Thymus (tissue), 11 donors: ENCODE results near the gene SLC5A4. TPM values are rescaled to one million over a fixed set of nuclear protein-coding genes. Genes with fewer than 3 reads are reported as not detected.
A peak's percentile ranks its signal among the peaks of the same experiment; 100 is the strongest.

Experiments
- DNase-seq, 9 donors: peaks; one replicate each; pipeline ENCODE4 v3.0.0-alpha.2; 2013; ENCODE audit warnings: low spot score in 9 of 9, low read depth in 6 of 9, missing footprints in 1 of 9
- H3K27ac ChIP-seq, 2 donors: one replicate each; pipeline ENCODE4 v1.5.1; 2013; ENCODE audit warnings: control low read depth in 1 of 2, low read depth in 1 of 2, low read length in 1 of 2, mild to moderate bottlenecking in 1 of 2, moderate library complexity in 1 of 2
- H3K27me3 ChIP-seq, 2 donors: one replicate each; pipeline ENCODE4 v1.5.1; 2013; ENCODE audit warnings: low read length in 1 of 2; ENCODE audit not compliant: control insufficient read depth in 2 of 2, insufficient read depth in 1 of 2
- H3K36me3 ChIP-seq, 2 donors: one replicate each; pipeline ENCODE4 v1.5.1; 2013; ENCODE audit warnings: low read length in 1 of 2, mild to moderate bottlenecking in 1 of 2, moderate library complexity in 1 of 2; ENCODE audit not compliant: control insufficient read depth in 2 of 2, insufficient read depth in 2 of 2
- H3K4me1 ChIP-seq, 2 donors: one replicate each; pipeline ENCODE4 v1.5.1; 2013; ENCODE audit warnings: low read length in 2 of 2; ENCODE audit not compliant: control insufficient read depth in 2 of 2, insufficient read depth in 2 of 2
- H3K4me3 ChIP-seq, 2 donors: one replicate each; pipeline ENCODE4 v1.5.1; 2013; ENCODE audit warnings: low read length in 2 of 2, control low read depth in 1 of 2, mild to moderate bottlenecking in 1 of 2
- H3K9me3 ChIP-seq, 2 donors: one replicate each; pipeline ENCODE4 v1.5.1; 2013; ENCODE audit warnings: low read length in 1 of 2, mild to moderate bottlenecking in 1 of 2; ENCODE audit not compliant: control insufficient read depth in 2 of 2, insufficient read depth in 1 of 2
- WGBS: extraction: QIAGEN DNeasy Blood & Tissue Kit; methylation state at CpG from one replicate; pipeline ENCODE4 v1.1.7; 2013; 5-methylcytosine and 5-hydroxymethylcytosine counted together
- polyA plus RNA-seq: library from polyadenylated mRNA; stranded (reverse); fragments of 200-250 nt; gene quantifications from one replicate; pipeline ENCODE4 v1.2.3, GENCODE V29; 2013
- total RNA-seq: library from RNA; stranded (reverse); fragments of 120-200 nt; gene quantifications from one replicate; pipeline ENCODE4 v1.2.4, GENCODE V29; 2013
- donor health status: healthy.

Gene SLC5A4
- total and polyA plus RNA-seq, 2 donors: 0.09 to 0.18 TPM

DNA sequence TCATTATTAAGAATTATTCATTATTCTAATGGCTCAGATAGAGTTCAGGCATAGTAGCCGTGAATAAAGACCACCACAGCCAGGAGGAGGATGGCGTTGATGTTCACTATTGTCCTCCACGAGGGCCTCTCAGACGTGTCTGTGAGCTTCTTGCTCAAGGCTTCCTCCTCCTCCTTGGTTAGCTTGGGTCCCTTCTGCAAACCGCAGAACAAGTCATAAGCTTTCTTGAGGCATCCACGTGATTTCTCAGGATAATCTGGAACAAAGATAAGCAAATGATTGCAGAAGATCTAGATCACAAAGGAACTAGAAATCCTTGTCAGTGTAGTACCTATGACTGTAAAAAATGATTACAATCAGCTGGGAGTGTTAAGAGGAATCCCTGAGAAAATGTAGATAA lies 36.7 kb downstream of the SLC5A4 start:
- no peaks in the 10 kb centered on the region for H3K36me3 ChIP-seq
- H3K4me1 ChIP-seq: no peaks in the 10 kb centered on the region
- no peaks in the 10 kb centered on the region for H3K27me3 ChIP-seq
- no peaks in the 10 kb centered on the region for H3K9me3 ChIP-seq
- WGBS: 71% methylated on average over 6 of the region's 6 CpGs
- DNase-seq: no peak
- H3K4me3 ChIP-seq: no peak overlapping the region
- no peak overlapping the region for H3K27ac ChIP-seq

DNA sequence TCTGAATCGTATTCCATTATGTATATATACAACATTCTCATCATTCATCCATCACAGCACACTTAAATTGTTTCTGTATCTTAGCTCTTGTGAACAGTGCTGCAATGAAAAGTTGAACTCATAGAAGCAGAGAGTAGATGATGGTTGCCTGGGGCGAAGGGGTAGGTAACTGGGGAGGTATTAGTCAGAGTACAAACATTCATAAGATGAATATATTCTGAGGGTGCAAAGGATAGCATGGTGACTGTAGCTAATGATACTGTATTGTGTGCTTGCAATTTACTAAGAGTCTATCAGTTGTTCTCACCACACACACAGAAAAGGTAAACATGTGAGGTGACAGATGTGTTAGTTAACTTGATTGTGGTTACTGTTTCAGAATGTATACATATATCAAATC lies 37.7 kb downstream of the SLC5A4 start:
- Histone ChIP-seq H3K36me3 (no peaks in the 10 kb centered on the region), H3K4me1 (no peaks in the 10 kb centered on the region), H3K27me3 (no peaks in the 10 kb centered on the region), H3K9me3 (no peaks in the 10 kb centered on the region), H3K27ac (no peak overlapping the region), H3K4me3 (no peak overlapping the region)
- 93% methylated on average over 2 of the region's 2 CpGs for WGBS
- DNase-seq: no peak

DNA sequence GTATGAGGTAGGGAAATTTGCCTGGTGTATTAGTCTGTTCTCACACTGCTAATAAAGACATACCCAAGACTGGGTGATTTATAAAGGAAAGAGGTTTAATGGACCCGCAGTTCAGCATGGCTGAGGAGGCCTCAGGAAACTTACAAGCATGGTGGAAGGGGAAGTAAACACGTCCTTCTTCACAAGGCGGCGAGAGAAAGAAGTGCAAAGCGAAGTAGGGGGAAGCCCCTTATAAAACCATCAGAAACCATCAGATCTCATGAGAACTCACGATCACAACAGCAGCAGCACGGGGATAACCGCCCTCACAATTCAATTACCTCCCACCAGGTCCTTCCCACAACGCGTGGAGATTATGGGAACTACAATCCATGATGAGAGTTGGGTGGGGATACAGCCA lies 38.2 kb downstream of the SLC5A4 start:
- no peaks in the 10 kb centered on the region for H3K4me1 ChIP-seq
- no peaks in the 10 kb centered on the region for H3K9me3 ChIP-seq
- H3K27me3 ChIP-seq: no peaks in the 10 kb centered on the region
- no peak overlapping the region for H3K4me3 ChIP-seq
- H3K36me3 ChIP-seq: no peaks in the 10 kb centered on the region
- 82% methylated on average over 10 of the region's 10 CpGs for WGBS
- no peak overlapping the region for H3K27ac ChIP-seq
- no peak for DNase-seq

DNA sequence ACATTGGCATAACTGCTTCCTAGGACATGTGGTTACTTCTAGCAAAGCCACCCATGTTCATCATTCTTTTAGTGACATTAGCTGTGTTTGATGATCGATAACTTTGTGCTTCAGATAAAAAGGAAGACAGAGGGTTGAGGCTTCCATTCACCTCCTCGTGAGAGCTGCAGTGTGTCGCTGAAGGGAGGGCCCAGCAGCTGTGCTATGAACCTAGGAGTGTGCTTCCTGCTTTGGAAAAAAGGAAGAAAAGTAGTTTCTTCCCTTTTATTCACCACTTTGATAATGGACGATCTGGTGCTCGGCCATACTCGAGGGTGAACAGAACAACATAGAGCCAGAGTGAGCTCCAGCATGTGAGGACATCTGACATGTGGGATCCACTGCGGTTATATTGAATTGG lies 44.1 kb downstream of the SLC5A4 start:
- WGBS: 64% methylated on average over 7 of the region's 7 CpGs
- Histone ChIP-seq H3K9me3 (no peaks in the 10 kb centered on the region), H3K4me1 (no peaks in the 10 kb centered on the region), H3K36me3 (no peaks in the 10 kb centered on the region), H3K27me3 (no peaks in the 10 kb centered on the region), H3K4me3 (no peak overlapping the region), H3K27ac (no peak overlapping the region)
- no peak for DNase-seq

DNA sequence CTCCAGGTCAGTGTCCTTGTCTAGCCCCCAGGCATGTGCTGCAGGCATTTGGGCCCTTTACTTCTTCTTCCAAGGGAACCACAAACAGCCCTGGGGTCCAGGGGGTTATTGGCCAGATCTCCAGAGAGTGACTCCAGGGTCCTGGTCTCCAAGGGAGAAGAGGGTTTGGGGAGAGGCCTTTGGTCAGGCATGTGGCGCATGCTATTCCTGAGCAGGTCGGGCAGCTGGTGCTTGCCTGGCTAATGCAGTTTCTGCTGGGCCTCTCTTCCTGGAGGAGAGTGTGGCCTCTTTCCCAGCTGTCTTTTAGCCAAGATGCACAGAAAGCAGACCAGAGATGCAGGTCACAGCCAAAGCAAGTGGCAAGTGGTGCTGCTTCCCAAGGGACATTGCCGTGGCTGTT lies 46.5 kb downstream of the SLC5A4 start:
- H3K36me3 ChIP-seq: no peaks in the 10 kb centered on the region
- no peak for DNase-seq
- H3K27me3 ChIP-seq: peaks cover 16 to 19% of the 10 kb centered on the region in 2 donors
- H3K4me1 ChIP-seq: no peaks in the 10 kb centered on the region
- WGBS: 95% methylated on average over 3 of the region's 3 CpGs
- no peak overlapping the region for H3K27ac ChIP-seq
- H3K4me3 ChIP-seq: no peak overlapping the region
- no peaks in the 10 kb centered on the region for H3K9me3 ChIP-seq

DNA sequence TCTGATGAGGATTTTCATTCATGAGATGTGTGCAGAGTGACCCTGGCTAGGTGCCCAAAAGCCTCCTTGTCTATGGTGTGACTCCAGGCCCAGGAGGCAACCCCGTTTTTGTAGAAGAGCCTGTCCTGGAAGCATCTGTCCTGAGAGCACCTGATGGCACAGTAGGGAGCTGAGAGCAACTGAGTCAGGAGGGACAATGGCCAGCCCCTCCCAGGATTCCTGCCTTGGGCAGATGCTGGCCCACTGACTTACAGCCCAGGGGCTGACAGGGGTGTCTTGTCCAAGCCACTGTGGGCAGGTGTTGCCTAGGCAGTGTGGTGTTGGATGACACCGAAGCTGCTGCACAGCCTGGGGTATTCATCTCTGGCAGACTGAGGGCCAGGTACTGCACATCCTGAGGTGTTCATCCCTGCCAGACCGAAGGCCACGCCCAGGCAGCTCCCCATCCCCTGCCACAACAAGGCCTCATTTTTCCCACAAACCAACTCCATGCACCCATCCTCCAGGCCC lies 47.1 kb downstream of the SLC5A4 start:
- no peaks in the 10 kb centered on the region for H3K4me1 ChIP-seq
- peaks cover 21 to 26% of the 10 kb centered on the region in 2 donors for H3K27me3 ChIP-seq
- no peak for DNase-seq
- WGBS: 91% methylated on average over 4 of the region's 4 CpGs
- H3K27ac ChIP-seq: no peak overlapping the region
- H3K36me3 ChIP-seq: no peaks in the 10 kb centered on the region
- H3K4me3 ChIP-seq: no peak overlapping the region
- H3K9me3 ChIP-seq: no peaks in the 10 kb centered on the region

DNA sequence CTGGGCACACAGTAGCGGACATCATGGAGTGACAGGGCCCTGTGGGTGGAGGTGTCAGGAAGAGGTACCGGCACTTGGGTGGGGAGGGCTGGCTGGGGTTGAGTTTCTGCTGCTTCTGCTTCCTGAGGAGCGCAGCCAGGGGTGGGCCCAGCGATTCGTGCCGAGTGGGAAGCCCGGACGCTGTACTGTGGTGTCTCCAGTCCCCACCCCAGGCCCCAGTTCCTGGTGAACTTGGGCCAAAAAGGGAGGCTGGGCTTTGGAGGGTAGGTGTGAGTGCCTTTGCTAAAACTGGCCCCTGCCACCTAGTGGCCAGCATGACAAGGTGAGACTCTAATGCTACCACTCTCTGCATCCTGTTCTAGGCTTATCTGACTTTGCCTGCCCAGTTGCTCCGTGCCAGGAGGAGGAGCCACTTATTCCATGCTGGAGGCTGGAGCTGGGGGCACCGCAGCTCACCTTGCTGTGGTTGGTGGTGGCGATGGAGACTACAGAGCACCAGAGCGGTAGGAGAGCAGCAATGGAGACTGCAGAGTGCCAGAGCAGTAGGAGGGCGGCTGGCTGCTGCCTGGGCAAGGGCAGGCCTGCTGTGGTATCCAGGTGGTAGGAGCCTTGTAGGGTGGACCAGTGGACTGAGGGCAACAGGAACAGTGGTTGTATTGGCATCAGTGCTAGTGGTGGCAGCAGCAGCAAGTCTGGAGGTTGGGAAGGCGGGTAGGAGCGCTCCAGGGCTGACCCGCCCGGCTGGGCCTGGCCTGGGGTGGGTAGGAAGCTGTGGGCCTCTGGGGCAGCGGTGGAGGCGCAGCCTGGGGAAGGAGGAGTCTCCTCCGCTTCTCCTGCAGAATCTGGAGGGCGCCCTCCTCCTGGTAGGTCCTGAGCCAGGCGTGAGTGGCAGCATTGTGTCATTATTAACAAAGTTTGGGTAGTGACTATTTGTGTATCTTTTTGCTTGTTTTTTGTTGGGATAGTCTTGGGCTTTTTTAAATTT lies 48.1 kb downstream of the SLC5A4 start:
- WGBS: 67% methylated on average over 22 of the region's 22 CpGs
- DNase-seq: peak in 1 of 9 donors; percentile 24
- Histone ChIP-seq H3K4me1 (no peaks in the 10 kb centered on the region), H3K9me3 (no peaks in the 10 kb centered on the region), H3K27me3 (peaks cover 29 to 35% of the 10 kb centered on the region in 2 donors), H3K27ac (no peak overlapping the region), H3K36me3 (no peaks in the 10 kb centered on the region), H3K4me3 (no peak overlapping the region)

DNA sequence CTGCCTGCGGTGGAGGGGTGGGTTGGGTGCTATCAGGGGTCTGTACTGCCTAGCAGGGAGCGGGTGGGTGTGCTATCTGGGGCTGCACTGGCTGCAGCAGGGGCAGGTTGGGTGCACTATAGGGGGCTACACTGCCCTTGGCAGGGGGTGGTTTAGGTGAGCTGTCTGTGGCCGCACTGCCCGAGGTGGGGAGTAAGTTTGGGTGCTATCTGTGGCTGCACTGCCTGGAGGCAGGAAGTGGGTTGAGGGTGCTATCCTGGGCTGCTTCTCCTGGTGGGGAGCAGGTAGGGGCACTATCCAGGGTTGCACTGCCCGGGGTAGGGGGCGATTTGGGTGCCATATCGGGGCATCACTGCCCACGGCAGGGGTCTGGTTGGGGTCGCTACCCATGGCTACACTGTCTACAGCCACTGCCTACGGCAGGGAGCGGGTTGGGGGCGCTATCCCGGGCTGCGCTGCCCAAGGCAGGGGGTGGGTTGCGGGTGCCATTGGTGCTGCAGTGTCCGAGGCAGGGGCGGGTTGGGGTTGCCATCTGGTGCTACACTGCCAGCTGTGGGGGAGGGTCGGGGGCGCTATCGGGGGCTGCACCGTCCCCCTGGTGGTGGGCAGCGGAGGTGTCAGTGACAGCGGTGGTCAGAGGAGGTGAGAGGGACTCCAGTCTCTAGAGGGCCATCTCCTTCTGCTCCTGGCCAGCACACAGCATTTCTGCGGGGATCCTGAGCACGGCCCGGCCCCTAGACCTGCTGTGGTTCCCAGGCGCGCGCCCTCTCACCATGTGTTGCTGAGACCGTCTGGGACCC lies 49.0 kb downstream of the SLC5A4 start:
- H3K9me3 ChIP-seq: no peaks in the 10 kb centered on the region
- H3K4me1 ChIP-seq: no peaks in the 10 kb centered on the region
- H3K27me3 ChIP-seq: peaks cover 34 to 41% of the 10 kb centered on the region in 2 donors
- 88% methylated on average over 30 of the region's 30 CpGs for WGBS
- H3K4me3 ChIP-seq: no peak overlapping the region
- H3K27ac ChIP-seq: no peak overlapping the region
- H3K36me3 ChIP-seq: no peaks in the 10 kb centered on the region
- no peak for DNase-seq
